ENCODE results near the gene ZNF564. TPM values are rescaled to one million over a fixed set of nuclear protein-coding genes. Genes with fewer than 3 reads are reported as not detected.

ZNF564 gene
- polyA plus RNA-seq, 3 donors: 1.0 to 8.4 (median 8.4) TPM

- H2AFZ ChIP-seq (ENCODE audit: insufficient read depth, low read depth, low read length, poor library complexity, severe bottlenecking): no peak overlapping the region
- peaks cover 18 to 46% of the 10 kb centered on the region in 2 donors for H3K36me3 ChIP-seq (replicated peaks in 1 of 2; ENCODE audit: control insufficient read depth in 1 of 2, insufficient read depth in 2 of 2, low read length in 2 of 2)
- no peaks in the 10 kb centered on the region for H3K4me1 Mint-ChIP-seq
- no peak overlapping the region for H3K27ac ChIP-seq (ENCODE audit: low read depth in 1 of 2, low read length in 2 of 2)
- H3K9ac ChIP-seq (ENCODE audit: insufficient read depth, low read length, poor library complexity, severe bottlenecking): no peak overlapping the region
- no peaks in the 10 kb centered on the region for H3K4me1 ChIP-seq (ENCODE audit: control insufficient read depth in 1 of 2, insufficient read depth in 2 of 2, low read length in 2 of 2)
- intact Hi-C loops (cut with micrococcal nuclease): no loop called here
- H3K4me3 Mint-ChIP-seq: no peak overlapping the region
- no peaks in the 10 kb centered on the region for H3K27me3 Mint-ChIP-seq (ENCODE audit: low read depth in 3 of 3)
- TF ChIP-seq, protein P1, sequence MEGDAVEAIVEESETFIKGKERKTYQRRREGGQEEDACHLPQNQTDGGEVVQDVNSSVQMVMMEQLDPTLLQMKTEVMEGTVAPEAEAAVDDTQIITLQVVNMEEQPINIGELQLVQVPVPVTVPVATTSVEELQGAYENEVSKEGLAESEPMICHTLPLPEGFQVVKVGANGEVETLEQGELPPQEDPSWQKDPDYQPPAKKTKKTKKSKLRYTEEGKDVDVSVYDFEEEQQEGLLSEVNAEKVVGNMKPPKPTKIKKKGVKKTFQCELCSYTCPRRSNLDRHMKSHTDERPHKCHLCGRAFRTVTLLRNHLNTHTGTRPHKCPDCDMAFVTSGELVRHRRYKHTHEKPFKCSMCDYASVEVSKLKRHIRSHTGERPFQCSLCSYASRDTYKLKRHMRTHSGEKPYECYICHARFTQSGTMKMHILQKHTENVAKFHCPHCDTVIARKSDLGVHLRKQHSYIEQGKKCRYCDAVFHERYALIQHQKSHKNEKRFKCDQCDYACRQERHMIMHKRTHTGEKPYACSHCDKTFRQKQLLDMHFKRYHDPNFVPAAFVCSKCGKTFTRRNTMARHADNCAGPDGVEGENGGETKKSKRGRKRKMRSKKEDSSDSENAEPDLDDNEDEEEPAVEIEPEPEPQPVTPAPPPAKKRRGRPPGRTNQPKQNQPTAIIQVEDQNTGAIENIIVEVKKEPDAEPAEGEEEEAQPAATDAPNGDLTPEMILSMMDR (IDR thresholded peaks at IDR 0.05): no peak
- 95% methylated on average over 32 of the region's 38 CpGs for WGBS (ENCODE audit: insufficient coverage)
- H3K27me3 ChIP-seq (ENCODE audit: control insufficient read depth in 2 of 2, insufficient read depth in 2 of 2, low read length in 2 of 2): no peaks in the 10 kb centered on the region
- H3K9me3 ChIP-seq (replicated peaks in 1 of 2; ENCODE audit: control insufficient read depth in 1 of 2, insufficient read depth in 1 of 2, low read length in 2 of 2): no peaks in the 10 kb centered on the region
- no peak overlapping the region for H3K4me2 ChIP-seq (replicated peaks; ENCODE audit: extremely low read depth, low read length, poor library complexity, severe bottlenecking)
- H4K20me1 ChIP-seq (ENCODE audit: insufficient read depth, low read length): no peaks in the 10 kb centered on the region
- H3K27ac Mint-ChIP-seq: peak overlapping the region in 1 of 7 donors; percentile 60
- no peak for DNase-seq
- H3K36me3 Mint-ChIP-seq: peaks cover 35 to 68% of the 10 kb centered on the region in 2 donors
- H3K79me2 ChIP-seq (ENCODE audit: insufficient read depth, low read length): no peaks in the 10 kb centered on the region
- H3K4me3 ChIP-seq (replicated peaks in 1 of 3; ENCODE audit: low read depth in 2 of 3, low read length in 3 of 3): no peak overlapping the region
- peaks cover 0 to 2% (median 0%) of the 10 kb centered on the region in 7 donors for H3K9me3 Mint-ChIP-seq
Observed at GRCh38 chr19:12596927-12597548, 45.8 kb upstream of the ZNF564 start.

DNA sequence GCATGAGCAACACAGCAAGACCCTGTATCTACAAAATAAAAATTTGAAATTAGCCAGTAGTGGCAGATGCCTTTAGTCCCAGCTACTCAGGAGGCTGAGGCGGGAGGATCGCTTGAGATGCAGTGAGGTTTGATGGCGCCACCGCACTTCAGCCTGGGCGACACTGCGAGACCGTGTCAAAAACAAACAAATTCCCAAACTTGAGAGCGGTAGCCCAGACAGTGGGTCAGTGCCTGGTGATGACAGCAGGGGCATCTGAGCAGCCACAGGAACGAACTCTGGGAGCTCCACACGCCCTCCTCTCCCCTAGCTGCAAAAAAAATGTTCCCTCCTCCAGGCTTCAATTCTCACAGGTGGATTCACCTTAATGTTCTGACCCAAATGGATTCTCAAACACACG, 45.2 kb upstream of the ZNF564 start:
- H3K79me2 ChIP-seq (ENCODE audit: insufficient read depth, low read length): no peaks in the 10 kb centered on the region
- H3K9me3 Mint-ChIP-seq: peaks cover 0 to 2% (median 0%) of the 10 kb centered on the region in 7 donors
- no peaks in the 10 kb centered on the region for H4K20me1 ChIP-seq (ENCODE audit: insufficient read depth, low read length)
- H3K4me2 ChIP-seq (replicated peaks; ENCODE audit: extremely low read depth, low read length, poor library complexity, severe bottlenecking): no peak overlapping the region
- DNase-seq: no peak
- H3K4me3 ChIP-seq (replicated peaks in 1 of 3; ENCODE audit: low read depth in 2 of 3, low read length in 3 of 3): no peak overlapping the region
- no peaks in the 10 kb centered on the region for H3K27me3 ChIP-seq (ENCODE audit: control insufficient read depth in 2 of 2, insufficient read depth in 2 of 2, low read length in 2 of 2)
- H3K4me1 Mint-ChIP-seq: no peaks in the 10 kb centered on the region
- H3K4me1 ChIP-seq (ENCODE audit: control insufficient read depth in 1 of 2, insufficient read depth in 2 of 2, low read length in 2 of 2): no peaks in the 10 kb centered on the region
- H3K27ac ChIP-seq (ENCODE audit: low read depth in 1 of 2, low read length in 2 of 2): no peak overlapping the region
- H3K27ac Mint-ChIP-seq: peak overlapping the region in 1 of 7 donors; percentile 4
- peaks cover 34 to 65% of the 10 kb centered on the region in 2 donors for H3K36me3 Mint-ChIP-seq
- H3K27me3 Mint-ChIP-seq (ENCODE audit: low read depth in 3 of 3): no peaks in the 10 kb centered on the region
- no peak overlapping the region for H2AFZ ChIP-seq (ENCODE audit: insufficient read depth, low read depth, low read length, poor library complexity, severe bottlenecking)
- no peak overlapping the region for H3K9ac ChIP-seq (ENCODE audit: insufficient read depth, low read length, poor library complexity, severe bottlenecking)
- WGBS (ENCODE audit: insufficient coverage): 100% methylated on average over 10 of the region's 11 CpGs
- intact Hi-C loops (cut with micrococcal nuclease): no loop called here
- H3K36me3 ChIP-seq (replicated peaks in 1 of 2; ENCODE audit: control insufficient read depth in 1 of 2, insufficient read depth in 2 of 2, low read length in 2 of 2): peaks cover 18 to 46% of the 10 kb centered on the region in 2 donors
- H3K9me3 ChIP-seq (replicated peaks in 1 of 2; ENCODE audit: control insufficient read depth in 1 of 2, insufficient read depth in 1 of 2, low read length in 2 of 2): no peaks in the 10 kb centered on the region
- TF ChIP-seq, protein P1 (IDR thresholded peaks at IDR 0.05): no peak
- no peak overlapping the region for H3K4me3 Mint-ChIP-seq

All from CD14-positive monocyte (primary cell).